ENCODE data around the gene STX12. TPM values are rescaled to one million over a fixed set of nuclear protein-coding genes. Genes with fewer than 3 reads are reported as not detected.
"Not testable (repeated sequence)": the region's sequence is repeated elsewhere in the genome, so short reads cannot be mapped to it uniquely, and the experiment has no call there.

The STX12 gene
- total and polyA plus RNA-seq, 12 donors: 18.4 to 81.9 (median 55.4) TPM

DNA sequence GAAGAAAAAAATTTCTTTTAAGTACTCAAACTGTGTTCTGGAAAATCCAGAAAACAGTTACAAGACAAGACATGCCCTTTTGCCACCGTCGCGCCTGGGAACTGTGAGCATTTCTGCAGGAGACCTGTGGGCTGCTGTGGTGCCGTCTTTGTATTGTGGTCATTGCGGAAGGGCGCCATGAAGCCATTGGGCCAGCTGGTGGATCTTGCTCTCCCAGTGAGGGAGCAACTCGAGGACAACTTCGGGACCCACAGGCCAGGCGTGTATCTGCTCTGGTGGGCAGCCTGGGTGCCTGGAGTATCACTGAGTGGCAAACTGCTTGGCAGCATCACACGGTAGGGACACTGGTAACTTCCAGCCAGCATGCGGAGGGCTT lies 95.5 kb downstream of the STX12 start:
- no peak for TF ChIP-seq POLR2A (IDR thresholded peaks at IDR 0.05)
- TF ChIP-seq, protein P1, sequence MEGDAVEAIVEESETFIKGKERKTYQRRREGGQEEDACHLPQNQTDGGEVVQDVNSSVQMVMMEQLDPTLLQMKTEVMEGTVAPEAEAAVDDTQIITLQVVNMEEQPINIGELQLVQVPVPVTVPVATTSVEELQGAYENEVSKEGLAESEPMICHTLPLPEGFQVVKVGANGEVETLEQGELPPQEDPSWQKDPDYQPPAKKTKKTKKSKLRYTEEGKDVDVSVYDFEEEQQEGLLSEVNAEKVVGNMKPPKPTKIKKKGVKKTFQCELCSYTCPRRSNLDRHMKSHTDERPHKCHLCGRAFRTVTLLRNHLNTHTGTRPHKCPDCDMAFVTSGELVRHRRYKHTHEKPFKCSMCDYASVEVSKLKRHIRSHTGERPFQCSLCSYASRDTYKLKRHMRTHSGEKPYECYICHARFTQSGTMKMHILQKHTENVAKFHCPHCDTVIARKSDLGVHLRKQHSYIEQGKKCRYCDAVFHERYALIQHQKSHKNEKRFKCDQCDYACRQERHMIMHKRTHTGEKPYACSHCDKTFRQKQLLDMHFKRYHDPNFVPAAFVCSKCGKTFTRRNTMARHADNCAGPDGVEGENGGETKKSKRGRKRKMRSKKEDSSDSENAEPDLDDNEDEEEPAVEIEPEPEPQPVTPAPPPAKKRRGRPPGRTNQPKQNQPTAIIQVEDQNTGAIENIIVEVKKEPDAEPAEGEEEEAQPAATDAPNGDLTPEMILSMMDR (IDR thresholded peaks at IDR 0.05): no peak
- Histone ChIP-seq H3K9me3 (replicated peaks in 1 of 3) (no peaks in the 10 kb centered on the region), H3K27ac (peak overlapping the region in 1 of 5 donors; percentile 57), H3K27me3 (no peaks in the 10 kb centered on the region), H3K4me1 (replicated peaks in 1 of 2) (peaks cover 5 to 19% of the 10 kb centered on the region in 2 donors), H3K36me3 (replicated peaks in 1 of 2) (no peaks in the 10 kb centered on the region), H3K4me3 (no peak overlapping the region)
- WGBS, 4 donors: 81 to 91% (median 90%) methylated on average over 8 to 11 of the region's 11 CpGs
- DNase-seq: no peak
- intact Hi-C loops (cut with DNase I): no loop called here

DNA sequence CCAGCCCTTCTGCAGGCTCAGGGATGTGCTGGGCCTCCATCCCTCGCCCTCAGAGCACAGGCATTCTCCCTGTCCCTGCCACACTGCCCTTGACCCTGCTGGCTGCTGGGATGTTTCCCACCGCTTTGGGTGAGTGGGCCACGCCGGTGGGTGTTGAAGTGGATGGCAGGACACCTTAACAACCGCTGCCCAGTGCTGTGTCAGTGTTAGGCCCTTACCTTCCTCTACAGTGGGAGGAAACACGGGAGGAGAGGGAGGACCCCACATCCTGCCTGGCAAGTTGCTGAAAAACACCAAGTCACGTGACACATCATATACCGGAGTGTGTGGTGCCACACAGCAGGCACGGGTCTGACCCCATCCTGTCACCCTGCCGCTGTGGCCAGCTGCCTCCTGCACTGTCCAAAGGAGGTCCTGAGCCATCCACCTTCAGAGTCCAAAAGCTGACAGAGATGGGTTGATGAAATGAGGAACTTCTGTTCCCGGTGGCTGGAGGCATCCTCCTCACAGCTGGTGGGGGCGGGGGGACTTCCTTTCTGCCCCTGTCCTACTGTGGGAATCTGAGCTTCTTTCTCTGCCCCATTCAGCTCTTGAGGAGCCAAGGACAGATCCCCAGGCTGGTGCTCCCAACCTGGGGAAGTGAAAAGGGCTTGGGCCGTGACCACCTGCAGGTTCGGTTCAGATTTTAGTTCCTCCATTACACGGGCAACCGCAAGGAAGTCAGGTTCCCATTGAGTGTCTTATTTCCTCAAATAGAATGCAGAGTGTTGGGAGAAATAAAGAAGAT lies 96.1 kb downstream of the STX12 start:
- WGBS, 4 donors: 57 to 67% (median 62%) methylated on average over 7 to 16 of the region's 16 CpGs
- intact Hi-C loops (cut with DNase I): no loop called here

DNA sequence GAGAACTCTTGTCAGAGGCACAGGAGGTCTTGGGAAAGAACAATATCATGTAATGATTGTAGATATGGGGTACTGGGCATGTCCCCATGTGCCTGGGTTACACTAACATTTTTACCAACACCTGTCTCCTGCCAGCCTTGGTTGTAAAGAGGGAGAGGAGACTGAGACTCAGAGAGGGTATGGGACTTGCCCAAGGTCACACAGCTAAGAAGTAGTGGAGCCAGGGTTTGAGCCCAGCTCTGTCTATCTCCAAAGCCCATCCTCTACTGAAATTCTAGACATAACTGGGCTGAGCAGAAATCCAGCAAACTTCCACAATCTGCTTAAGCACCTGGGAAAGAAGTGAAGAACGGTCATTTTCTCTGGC lies 96.7 kb downstream of the STX12 start:
- Histone ChIP-seq H3K9me3 (replicated peaks in 1 of 3) (no peaks in the 10 kb centered on the region), H3K4me3 (no peak overlapping the region), H3K36me3 (replicated peaks in 1 of 2) (no peaks in the 10 kb centered on the region), H3K27me3 (no peaks in the 10 kb centered on the region), H3K4me1 (replicated peaks in 1 of 2) (peaks cover 5 to 12% of the 10 kb centered on the region in 2 donors), H3K27ac (peak overlapping the region in 1 of 5 donors; percentile 57)
- DNase-seq: no peak
- TF ChIP-seq POLR2A (IDR thresholded peaks at IDR 0.05): no peak
- TF ChIP-seq, protein P1 (IDR thresholded peaks at IDR 0.05): no peak
- 79 to 89% (median 87%) methylated on average over 1 of the region's 1 CpG for WGBS, 4 donors
- intact Hi-C loops (cut with DNase I): no loop called here

More for the DNA sequence above, 96.1 kb downstream of the STX12 start:
- TF ChIP-seq, protein P1 (IDR thresholded peaks at IDR 0.05): no peak
- no peak for TF ChIP-seq POLR2A (IDR thresholded peaks at IDR 0.05)
- no peak overlapping the region for H3K4me3 ChIP-seq
- H3K27me3 ChIP-seq: no peaks in the 10 kb centered on the region
- H3K36me3 ChIP-seq (replicated peaks in 1 of 2): no peaks in the 10 kb centered on the region
- H3K9me3 ChIP-seq (replicated peaks in 1 of 3): no peaks in the 10 kb centered on the region
- peak in 2 of 7 donors; percentile 21 to 29 for DNase-seq
- peak overlapping the region in 2 of 5 donors; percentile 34 to 57 for H3K27ac ChIP-seq
- peaks cover 5 to 14% of the 10 kb centered on the region in 2 donors for H3K4me1 ChIP-seq (replicated peaks in 1 of 2)

DNA sequence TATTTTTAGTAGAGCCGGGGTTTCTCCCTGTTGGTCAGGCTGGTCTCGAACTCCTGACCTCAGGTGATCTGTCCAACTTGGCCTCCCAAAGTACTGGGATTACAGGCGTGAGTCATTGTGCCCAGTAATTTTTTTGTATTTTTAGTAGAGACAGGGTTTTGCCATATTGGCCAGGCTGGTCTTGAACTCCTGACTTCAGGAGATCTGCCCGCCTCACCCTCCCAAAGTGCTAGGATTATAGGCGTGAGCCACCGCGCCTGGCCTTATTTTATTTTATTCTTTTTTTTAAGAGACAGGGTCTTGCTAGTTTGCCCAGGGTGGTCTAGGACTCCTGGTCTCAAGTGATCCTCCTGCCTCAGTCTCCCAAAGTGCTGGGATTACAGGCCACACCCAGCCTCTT lies 98.1 kb downstream of the STX12 start:
- H3K4me3 ChIP-seq; H3K9me3 ChIP-seq (replicated peaks in 1 of 3); H3K27me3 ChIP-seq; intact Hi-C loops (cut with DNase I); H3K36me3 ChIP-seq (replicated peaks in 1 of 2); H3K27ac ChIP-seq; DNase-seq: not testable (repeated sequence)
- H3K4me1 ChIP-seq (replicated peaks in 1 of 2): peaks cover 5 to 12% of the 10 kb centered on the region in 2 donors
- 83 to 86% (median 84%) methylated on average over 7 of the region's 7 CpGs for WGBS, 4 donors
